NT2/D1 (cell line): ENCODE measurements around the gene SH3PXD2A.

Source experiments
- SUZ12 ChIP-seq: IDR thresholded peaks from 2 replicates; pipeline ENCODE4 v1.6.1; 2011; ENCODE audit not compliant: insufficient read length, insufficient read depth; ENCODE audit errors: extremely low read depth
- YY1 ChIP-seq: IDR thresholded peaks from 2 replicates; pipeline ENCODE4 v1.6.1; 2011; ENCODE audit not compliant: insufficient read length, insufficient read depth
- ZNF274 ChIP-seq: IDR thresholded peaks from 2 replicates; pipeline ENCODE4 v1.6.1; 2011; ENCODE audit warnings: mild to moderate bottlenecking, low read depth, low read length

DNA sequence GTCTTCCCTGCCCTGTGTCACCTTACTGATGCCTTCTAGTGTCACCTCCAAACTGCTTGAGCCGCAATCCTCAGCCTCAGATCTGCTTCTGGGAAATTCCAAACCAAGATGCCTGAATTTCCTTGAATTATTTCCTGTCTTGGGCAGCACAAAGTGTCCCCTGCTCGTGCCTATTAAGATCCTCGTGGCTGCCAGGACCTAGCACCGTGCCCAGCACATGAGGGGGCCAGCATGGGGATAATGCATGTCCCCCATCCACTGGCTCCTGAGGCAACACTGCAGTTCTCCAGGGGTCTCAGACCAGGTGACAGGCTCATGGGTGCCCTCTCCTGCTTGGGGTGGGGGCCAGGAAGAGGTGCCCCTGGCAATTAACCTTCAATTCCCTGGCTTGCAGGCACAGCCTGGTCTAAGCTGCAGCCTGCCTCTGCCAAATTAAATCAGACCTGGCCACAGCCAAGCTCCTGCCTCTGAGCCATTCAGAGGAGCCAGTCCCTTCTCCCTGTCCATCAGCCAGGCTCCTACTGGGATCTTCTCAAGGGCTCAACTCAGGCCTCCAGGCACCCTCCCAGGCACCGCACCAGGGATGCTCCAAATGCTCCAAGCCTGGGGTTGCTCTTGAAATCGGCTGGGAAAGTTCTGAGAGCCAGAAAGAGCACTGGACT is 146.6 kb downstream of the SH3PXD2A start:
- no peak for TF ChIP-seq YY1
- no peak for TF ChIP-seq ZNF274
- no peak for TF ChIP-seq SUZ12
